ENCODE measurements around the gene PPID.

DNA sequence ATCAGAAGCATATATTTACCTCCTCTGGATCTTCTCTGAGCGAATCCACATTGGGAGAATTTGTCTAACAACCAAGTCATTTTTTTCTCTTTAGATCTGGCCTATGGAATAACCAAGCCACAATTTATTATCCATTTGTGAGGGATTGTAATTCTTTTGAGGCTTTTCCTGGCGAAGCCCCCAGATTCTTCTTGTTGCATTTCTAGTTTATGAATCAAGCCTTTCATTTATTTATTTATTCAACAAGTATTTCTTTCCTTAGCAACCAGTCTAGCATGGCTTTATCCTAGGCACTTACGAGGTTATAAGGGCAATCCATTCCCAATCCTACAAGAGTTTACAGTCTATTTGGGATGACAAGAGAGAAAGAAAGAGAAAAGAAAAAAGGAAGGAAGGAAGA, 27.2 kb upstream of the PPID start:
- TF ChIP-seq POLR2A (IDR thresholded peaks at IDR 0.05; ENCODE audit: low read depth, low read length) (no peak), EZH2 (IDR thresholded peaks at IDR 0.05; ENCODE audit: borderline replicate concordance, low read depth, low read length, severe bottlenecking) (no peak), JUN (IDR thresholded peaks at IDR 0.05; ENCODE audit: borderline replicate concordance, insufficient read depth, insufficient read length, low read depth) (no peak), GATA2 (IDR thresholded peaks at IDR 0.05; ENCODE audit: insufficient read depth, insufficient read length, low read depth, low read length) (no peak), POLR2AphosphoS5 (IDR thresholded peaks at IDR 0.05; ENCODE audit: insufficient read depth, low read depth, low read length) (no peak)
- TF ChIP-seq, protein P1, sequence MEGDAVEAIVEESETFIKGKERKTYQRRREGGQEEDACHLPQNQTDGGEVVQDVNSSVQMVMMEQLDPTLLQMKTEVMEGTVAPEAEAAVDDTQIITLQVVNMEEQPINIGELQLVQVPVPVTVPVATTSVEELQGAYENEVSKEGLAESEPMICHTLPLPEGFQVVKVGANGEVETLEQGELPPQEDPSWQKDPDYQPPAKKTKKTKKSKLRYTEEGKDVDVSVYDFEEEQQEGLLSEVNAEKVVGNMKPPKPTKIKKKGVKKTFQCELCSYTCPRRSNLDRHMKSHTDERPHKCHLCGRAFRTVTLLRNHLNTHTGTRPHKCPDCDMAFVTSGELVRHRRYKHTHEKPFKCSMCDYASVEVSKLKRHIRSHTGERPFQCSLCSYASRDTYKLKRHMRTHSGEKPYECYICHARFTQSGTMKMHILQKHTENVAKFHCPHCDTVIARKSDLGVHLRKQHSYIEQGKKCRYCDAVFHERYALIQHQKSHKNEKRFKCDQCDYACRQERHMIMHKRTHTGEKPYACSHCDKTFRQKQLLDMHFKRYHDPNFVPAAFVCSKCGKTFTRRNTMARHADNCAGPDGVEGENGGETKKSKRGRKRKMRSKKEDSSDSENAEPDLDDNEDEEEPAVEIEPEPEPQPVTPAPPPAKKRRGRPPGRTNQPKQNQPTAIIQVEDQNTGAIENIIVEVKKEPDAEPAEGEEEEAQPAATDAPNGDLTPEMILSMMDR (IDR thresholded peaks at IDR 0.05; ENCODE audit: extremely low read depth in 1 of 2, insufficient read depth in 1 of 2, low read depth in 1 of 2, low read length in 2 of 2), result no peak

All from endothelial cell of umbilical vein (primary cell).